ENCODE results near the gene VWA5B1.

The VWA5B1 gene

GRCh38 chr1:20371883-20372282 is 81.2 kb downstream of the VWA5B1 start:
- DNase-seq, result no peak

- DNase-seq, result no peak
Observed at GRCh38 chr1:20372676-20373075, 82.0 kb downstream of the VWA5B1 start.

GRCh38 chr1:20373286-20373685 is 82.6 kb downstream of the VWA5B1 start:
- DNase-seq, result no peak

GRCh38 chr1:20373764-20374163 is 83.1 kb downstream of the VWA5B1 start:
- DNase-seq, result no peak

GRCh38 chr1:20375563-20375962 is 84.9 kb downstream of the VWA5B1 start:
- no peak for DNase-seq

- DNase-seq, result no peak
Observed at GRCh38 chr1:20376171-20376570, 85.5 kb downstream of the VWA5B1 start.

- DNase-seq, result peak; percentile 38
Observed at GRCh38 chr1:20376880-20377494, 86.3 kb downstream of the VWA5B1 start.

GRCh38 chr1:20377516-20378270 is 87.0 kb downstream of the VWA5B1 start:
- no peak for DNase-seq

GRCh38 chr1:20379075-20379474 is 88.4 kb downstream of the VWA5B1 start:
- no peak for DNase-seq

- no peak for DNase-seq
Observed at GRCh38 chr1:20380175-20380574, 89.5 kb downstream of the VWA5B1 start.

GRCh38 chr1:20380616-20381035 is 90.0 kb downstream of the VWA5B1 start:
- no peak for DNase-seq

GRCh38 chr1:20381045-20381641 is 90.5 kb downstream of the VWA5B1 start:
- no peak for DNase-seq

GRCh38 chr1:20381961-20382360 is 91.3 kb downstream of the VWA5B1 start:
- DNase-seq, result no peak

- DNase-seq, result no peak
Observed at GRCh38 chr1:20382711-20383110, 92.0 kb downstream of the VWA5B1 start.

GRCh38 chr1:20383631-20384030 is 93.0 kb downstream of the VWA5B1 start:
- no peak for DNase-seq

GRCh38 chr1:20385630-20386029 is 95.0 kb downstream of the VWA5B1 start:
- DNase-seq, result no peak

GRCh38 chr1:20386323-20387081 is 95.8 kb downstream of the VWA5B1 start:
- DNase-seq, result no peak

GRCh38 chr1:20389571-20389970 is 98.9 kb downstream of the VWA5B1 start:
- DNase-seq, result no peak

GRCh38 chr1:20390589-20391331 is 100.1 kb downstream of the VWA5B1 start:
- no peak for DNase-seq

GRCh38 chr1:20395255-20395654 is 104.6 kb downstream of the VWA5B1 start:
- no peak for DNase-seq

- no peak for DNase-seq
Observed at GRCh38 chr1:20398744-20399143, 108.1 kb downstream of the VWA5B1 start.

GRCh38 chr1:20399196-20399595 is 108.5 kb downstream of the VWA5B1 start:
- no peak for DNase-seq
